Measurements from ENCODE around the gene MPV17L.
"Not testable (repeated sequence)": the region's sequence is repeated elsewhere in the genome, so short reads cannot be mapped to it uniquely, and the experiment has no call there.

The MPV17L gene

DNA sequence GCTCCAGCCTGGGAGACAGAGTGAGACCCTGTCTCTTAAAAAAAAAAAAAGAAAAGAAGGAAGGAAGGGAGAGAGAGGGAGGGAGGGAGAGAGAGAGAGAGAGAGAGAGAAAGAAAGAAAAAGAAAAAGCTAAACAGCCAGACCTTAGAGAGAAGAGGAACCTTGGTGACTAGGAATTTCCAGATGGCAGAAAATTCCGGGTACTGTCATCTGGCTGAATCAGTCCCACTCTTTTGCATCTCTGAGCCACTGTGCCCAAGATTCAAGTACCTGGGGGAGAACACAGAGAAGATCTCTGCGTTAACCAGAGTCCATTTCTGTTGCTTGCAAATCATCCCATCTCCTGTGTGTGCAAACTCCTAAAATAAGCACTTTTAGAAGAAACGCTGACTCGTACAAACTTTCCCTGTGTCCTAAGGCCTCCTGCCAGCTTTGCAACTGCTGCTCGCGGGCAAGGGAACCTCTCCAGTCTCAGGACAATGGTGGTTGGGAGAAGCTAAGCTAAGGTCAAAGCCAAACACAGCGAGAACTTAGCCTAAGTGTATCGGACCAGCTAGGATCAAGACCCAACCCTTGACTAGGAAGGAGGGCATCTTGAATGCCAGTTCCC lies 56.8 kb downstream of the MPV17L start:
- TF ChIP-seq, protein P1, sequence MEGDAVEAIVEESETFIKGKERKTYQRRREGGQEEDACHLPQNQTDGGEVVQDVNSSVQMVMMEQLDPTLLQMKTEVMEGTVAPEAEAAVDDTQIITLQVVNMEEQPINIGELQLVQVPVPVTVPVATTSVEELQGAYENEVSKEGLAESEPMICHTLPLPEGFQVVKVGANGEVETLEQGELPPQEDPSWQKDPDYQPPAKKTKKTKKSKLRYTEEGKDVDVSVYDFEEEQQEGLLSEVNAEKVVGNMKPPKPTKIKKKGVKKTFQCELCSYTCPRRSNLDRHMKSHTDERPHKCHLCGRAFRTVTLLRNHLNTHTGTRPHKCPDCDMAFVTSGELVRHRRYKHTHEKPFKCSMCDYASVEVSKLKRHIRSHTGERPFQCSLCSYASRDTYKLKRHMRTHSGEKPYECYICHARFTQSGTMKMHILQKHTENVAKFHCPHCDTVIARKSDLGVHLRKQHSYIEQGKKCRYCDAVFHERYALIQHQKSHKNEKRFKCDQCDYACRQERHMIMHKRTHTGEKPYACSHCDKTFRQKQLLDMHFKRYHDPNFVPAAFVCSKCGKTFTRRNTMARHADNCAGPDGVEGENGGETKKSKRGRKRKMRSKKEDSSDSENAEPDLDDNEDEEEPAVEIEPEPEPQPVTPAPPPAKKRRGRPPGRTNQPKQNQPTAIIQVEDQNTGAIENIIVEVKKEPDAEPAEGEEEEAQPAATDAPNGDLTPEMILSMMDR (IDR thresholded peaks at IDR 0.05), result no peak
- peak overlapping the region; percentile 64 for H3K27ac Mint-ChIP-seq
- H3K9me3 Mint-ChIP-seq, result no peaks in the 10 kb centered on the region
- peaks cover 6% of the 10 kb centered on the region for H3K4me1 Mint-ChIP-seq
- H3K4me3 Mint-ChIP-seq, result no peak overlapping the region
- no peak for DNase-seq
- H3K36me3 Mint-ChIP-seq (ENCODE audit: low read depth), result peaks cover 3% of the 10 kb centered on the region
- H3K27me3 Mint-ChIP-seq (ENCODE audit: low read depth, poor library complexity), result peaks cover 5% of the 10 kb centered on the region

DNA sequence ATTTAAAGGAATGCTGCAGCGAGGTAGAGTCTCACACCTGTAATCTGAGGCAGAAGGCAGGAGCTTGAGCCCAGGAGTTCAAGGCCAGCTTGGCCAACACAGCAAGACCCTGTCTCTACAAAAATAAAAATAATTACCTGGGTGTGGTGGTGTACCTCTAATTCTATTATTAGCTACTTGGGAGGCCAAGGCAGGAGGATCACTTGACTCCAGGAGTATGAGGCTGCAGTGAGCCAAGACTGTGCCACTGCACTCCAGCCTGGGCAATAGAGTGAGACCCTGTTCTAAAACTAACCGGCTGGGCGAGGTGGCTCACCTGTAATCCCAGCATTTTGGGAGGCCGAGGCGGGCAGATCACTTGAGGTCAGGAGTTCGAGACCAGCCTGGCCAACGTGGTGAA lies 57.7 kb downstream of the MPV17L start:
- not testable (repeated sequence) for H3K27me3 Mint-ChIP-seq (ENCODE audit: low read depth, poor library complexity); H3K4me3 Mint-ChIP-seq; H3K27ac Mint-ChIP-seq; DNase-seq; H3K9me3 Mint-ChIP-seq
- H3K4me1 Mint-ChIP-seq, result peaks cover 12% of the 10 kb centered on the region
- peaks cover 11% of the 10 kb centered on the region for H3K36me3 Mint-ChIP-seq (ENCODE audit: low read depth)

DNA sequence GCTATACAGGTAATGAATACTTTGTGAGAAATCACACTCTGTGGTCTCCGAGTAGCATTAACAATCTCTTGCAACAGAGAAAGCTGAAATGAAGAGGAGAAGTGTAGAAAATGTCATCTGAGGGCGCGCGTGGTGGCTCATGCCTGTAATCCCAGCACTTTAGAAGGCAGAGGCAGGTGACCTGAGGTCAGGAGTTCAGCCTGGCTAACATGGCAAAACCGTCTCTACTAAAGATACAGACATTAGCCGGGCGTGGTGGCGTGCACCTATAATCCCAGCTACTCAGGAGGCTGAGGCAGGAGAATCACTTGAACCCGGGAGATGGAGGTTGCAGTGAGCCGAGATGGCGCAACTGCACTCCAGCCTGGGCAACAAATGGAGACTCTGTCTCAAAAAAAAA lies 59.4 kb downstream of the MPV17L start:
- DNase-seq; H3K4me3 Mint-ChIP-seq; H3K27ac Mint-ChIP-seq; H3K27me3 Mint-ChIP-seq (ENCODE audit: low read depth, poor library complexity); H3K9me3 Mint-ChIP-seq: not testable (repeated sequence)
- Mint-ChIP-seq H3K4me1 (peaks cover 12% of the 10 kb centered on the region), H3K36me3 (ENCODE audit: low read depth) (peaks cover 11% of the 10 kb centered on the region)

DNA sequence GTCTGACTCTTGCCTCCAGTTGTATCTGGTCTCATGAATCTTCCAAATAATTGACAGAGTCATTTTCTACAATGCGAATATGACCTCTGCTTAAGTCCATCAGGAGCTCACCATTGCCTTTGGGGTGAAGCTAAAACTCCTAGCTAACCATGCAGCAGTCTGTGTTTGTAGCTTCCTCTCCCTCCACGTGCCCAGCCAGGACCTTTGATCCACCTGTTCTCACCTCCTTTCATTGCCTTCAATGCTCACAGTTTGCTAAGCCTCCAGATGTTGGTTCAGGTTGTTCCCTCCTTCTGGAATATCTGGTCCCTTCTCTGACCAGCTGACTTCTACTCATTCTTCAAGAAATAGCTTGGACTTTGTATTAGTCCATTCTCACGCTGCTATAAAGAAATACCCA lies 61.8 kb downstream of the MPV17L start:
- no peaks in the 10 kb centered on the region for H3K9me3 Mint-ChIP-seq
- peaks cover 2% of the 10 kb centered on the region for H3K27me3 Mint-ChIP-seq (ENCODE audit: low read depth, poor library complexity)
- H3K36me3 Mint-ChIP-seq (ENCODE audit: low read depth), result peaks cover 15% of the 10 kb centered on the region
- peak overlapping the region; percentile 33 for H3K27ac Mint-ChIP-seq
- TF ChIP-seq, protein P1 (IDR thresholded peaks at IDR 0.05), result no peak
- no peak overlapping the region for H3K4me3 Mint-ChIP-seq
- peaks cover 12% of the 10 kb centered on the region for H3K4me1 Mint-ChIP-seq
- no peak for DNase-seq

DNA sequence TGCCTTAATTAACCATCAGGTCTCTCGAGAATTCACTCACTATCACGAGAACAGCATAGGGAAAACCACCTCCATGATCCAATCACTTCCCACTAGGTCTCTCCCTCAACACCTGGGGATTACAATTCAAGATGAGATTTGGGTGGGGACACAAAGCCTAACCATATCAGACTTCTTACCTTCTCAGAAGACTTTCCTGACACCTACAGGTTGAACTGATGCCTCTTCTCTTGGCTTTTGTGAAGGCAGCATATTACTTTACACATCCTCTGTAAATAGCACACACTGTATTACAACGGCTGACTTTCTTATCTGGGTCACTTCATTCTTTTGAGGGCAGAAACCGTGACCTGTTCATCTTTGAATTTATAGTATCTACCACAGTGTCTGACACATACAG lies 62.4 kb downstream of the MPV17L start:
- Mint-ChIP-seq H3K4me3 (no peak overlapping the region), H3K27ac (peak overlapping the region; percentile 33), H3K9me3 (no peaks in the 10 kb centered on the region), H3K27me3 (ENCODE audit: low read depth, poor library complexity) (peaks cover 2% of the 10 kb centered on the region), H3K36me3 (ENCODE audit: low read depth) (peaks cover 15% of the 10 kb centered on the region), H3K4me1 (peaks cover 12% of the 10 kb centered on the region)
- TF ChIP-seq, protein P1 (IDR thresholded peaks at IDR 0.05), result no peak
- DNase-seq, result no peak

DNA sequence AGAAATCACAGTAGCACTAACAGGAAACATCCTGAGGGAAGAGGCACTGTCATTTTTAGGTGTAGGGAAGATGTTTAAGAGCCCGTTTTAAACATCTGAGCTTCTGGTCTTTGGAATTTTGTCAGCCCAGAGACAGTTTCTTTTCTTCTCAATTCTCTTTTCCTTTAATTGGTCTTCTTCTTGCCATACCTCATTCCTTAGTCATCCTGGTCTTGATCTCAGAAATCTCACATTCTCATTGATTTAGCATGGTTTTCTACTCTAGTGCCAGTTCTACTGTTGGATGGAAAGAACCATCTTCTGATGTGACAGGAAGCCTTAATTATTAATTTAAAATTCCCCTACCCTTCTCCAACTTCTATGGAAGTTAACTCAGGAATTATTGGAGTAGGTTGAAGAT lies 64.2 kb downstream of the MPV17L start:
- no peak overlapping the region for H3K4me3 Mint-ChIP-seq
- no peak for DNase-seq
- H3K27me3 Mint-ChIP-seq (ENCODE audit: low read depth, poor library complexity), result peaks cover under 1% of the 10 kb centered on the region
- H3K36me3 Mint-ChIP-seq (ENCODE audit: low read depth), result peaks cover 15% of the 10 kb centered on the region
- H3K9me3 Mint-ChIP-seq, result no peaks in the 10 kb centered on the region
- no peak overlapping the region for H3K27ac Mint-ChIP-seq
- TF ChIP-seq, protein P1 (IDR thresholded peaks at IDR 0.05), result no peak
- H3K4me1 Mint-ChIP-seq, result peaks cover 10% of the 10 kb centered on the region

DNA sequence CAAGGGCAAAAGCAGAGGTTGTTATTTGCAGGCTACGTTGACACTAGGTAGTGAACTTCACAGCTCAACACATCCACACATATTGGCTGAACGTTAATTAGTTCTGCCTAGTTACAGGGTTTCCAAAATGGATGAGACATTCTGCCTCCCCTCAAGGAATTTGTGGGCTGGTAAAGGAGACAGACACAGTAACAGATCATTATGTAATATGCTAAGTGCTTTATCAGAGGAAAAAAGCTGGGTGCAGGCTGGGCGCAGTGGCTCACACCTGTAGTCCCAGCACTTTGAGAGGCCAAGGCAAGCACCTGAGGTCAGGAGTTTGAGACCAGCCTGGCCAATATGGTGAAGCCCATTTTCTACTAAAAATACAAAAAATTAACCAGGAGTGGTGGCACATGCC lies 65.0 kb downstream of the MPV17L start:
- no peak for DNase-seq
- TF ChIP-seq, protein P1 (IDR thresholded peaks at IDR 0.05), result no peak
- no peak overlapping the region for H3K27ac Mint-ChIP-seq
- H3K9me3 Mint-ChIP-seq, result no peaks in the 10 kb centered on the region
- H3K36me3 Mint-ChIP-seq (ENCODE audit: low read depth), result peaks cover 15% of the 10 kb centered on the region
- no peak overlapping the region for H3K4me3 Mint-ChIP-seq
- no peaks in the 10 kb centered on the region for H3K27me3 Mint-ChIP-seq (ENCODE audit: low read depth, poor library complexity)
- H3K4me1 Mint-ChIP-seq, result peaks cover 8% of the 10 kb centered on the region

All from nephron progenitor cell (in vitro differentiated cells).